H1 (cell line): Measurements from ENCODE around the gene DNAJC16. TPM values are rescaled to one million over a fixed set of nuclear protein-coding genes. Genes with fewer than 3 reads are reported as not detected.
A peak's percentile ranks its signal among the peaks of the same experiment; 100 is the strongest.

Experiments
- BACH1 ChIP-seq: IDR thresholded peaks from 2 replicates; pipeline ENCODE4 v1.6.1; 2012; ENCODE audit warnings: low read length, improper control_type of control experiment
- BCL11A ChIP-seq, 2 experiments: IDR thresholded peaks; one replicate each; pipeline ENCODE4 v1.6.1; 2011; ENCODE audit warnings: low read depth in 2 of 2, low read length in 2 of 2, mild to moderate bottlenecking in 2 of 2
- CHD1 ChIP-seq: IDR thresholded peaks from 2 replicates; pipeline ENCODE4 v1.6.1; 2012; ENCODE audit warnings: low read depth, low read length, improper control_type of control experiment
- CREB1 ChIP-seq: IDR thresholded peaks from 2 replicates; pipeline ENCODE4 v1.6.1; 2012; ENCODE audit warnings: inconsistent platforms
- CTBP2 ChIP-seq: IDR thresholded peaks from 2 replicates; pipeline ENCODE4 v1.7.0; 2011; ENCODE audit warnings: borderline replicate concordance, mild to moderate bottlenecking, moderate library complexity, mixed read lengths, low read length; ENCODE audit not compliant: insufficient read depth, insufficient read length
- POU5F1 ChIP-seq: IDR thresholded peaks from 2 replicates; pipeline ENCODE4 v1.6.1; 2011; ENCODE audit warnings: low read depth, mild to moderate bottlenecking, low read length, moderate library complexity
- SIN3A ChIP-seq, 2 experiments: IDR thresholded peaks in 1 of 2; conservative IDR thresholded peaks in 1 of 2; 2 replicates each; pipeline ENCODE4 v1.6.1; 2011 to 2012; ENCODE audit warnings: low read length in 2 of 2, improper control_type of control experiment in 1 of 2, low read depth in 1 of 2, mild to moderate bottlenecking in 1 of 2
- SIX5 ChIP-seq: IDR thresholded peaks from 2 replicates; pipeline ENCODE4 v1.6.1; 2011; ENCODE audit warnings: mild to moderate bottlenecking, low read depth, low read length
- SP1 ChIP-seq: IDR thresholded peaks from 2 replicates; pipeline ENCODE4 v1.6.1; 2011; ENCODE audit warnings: low read depth, low read length
- SUZ12 ChIP-seq: fragments of 200-600 bp; sonication (generic); IDR thresholded peaks from 2 replicates; pipeline ENCODE4 v1.6.1; 2012; ENCODE audit warnings: mild to moderate bottlenecking, inconsistent platforms, low read length, moderate library complexity, mixed read lengths
- TBP ChIP-seq: IDR thresholded peaks from 2 replicates; pipeline ENCODE4 v1.6.1; 2011; ENCODE audit warnings: low read depth, low read length, improper control_type of control experiment
- TCF12 ChIP-seq: IDR thresholded peaks from 2 replicates; pipeline ENCODE4 v1.6.1; 2011; ENCODE audit warnings: low read depth, mild to moderate bottlenecking, low read length
- USF2 ChIP-seq: IDR thresholded peaks from 2 replicates; pipeline ENCODE4 v1.6.1; 2011; ENCODE audit warnings: low read length, improper control_type of control experiment
- YY1 ChIP-seq: IDR thresholded peaks from 2 replicates; pipeline ENCODE4 v1.6.1; 2011; ENCODE audit warnings: low read depth, mild to moderate bottlenecking, low read length
- polyA plus RNA-seq, 7 experiments: library from polyadenylated mRNA; depleted of rRNA in 3 of 7; stranded (reverse) in 5 of 7; unstranded in 2 of 7; fragments of >200 nt in 5 of 7; fragments of 200-250 nt in 2 of 7; gene quantifications; 1 replicate in 5 of 7; 2 replicates in 1 of 7; 4 replicates in 1 of 7; pipeline versions ENCODE4 v1.2.1 to v1.2.3, GENCODE V29; 2011 to 2013; ENCODE audit warnings: missing spikeins in 2 of 7, mixed read lengths in 2 of 7
- total RNA-seq: library from RNA; stranded (reverse); fragmentation: NEBNext Ultra II Directional; extraction: Animal tissue kit (Norgen Biotek cat#: 25700); gene quantifications from 2 replicates; pipeline ENCODE4 v1.2.1, GENCODE V29; 2021
- TF ChIP-seq, protein P1 (sequence below): IDR thresholded peaks from 2 replicates; pipeline ENCODE4 v1.6.1; 2012; ENCODE audit warnings: inconsistent platforms

Gene DNAJC16
- total and polyA plus RNA-seq, 2 of the 8 experiments (the other 6 are each of a cell fraction or from before 2014, with no cell fraction given), result 7.9 to 23.3 TPM

GRCh38 chr1:15603050-15603965 is 76.7 kb downstream of the DNAJC16 start (continued):
- TF ChIP-seq SIX5 (no peak), CTBP2 (no peak), TBP (no peak; the same call in 1 of the 2 replicates), YY1 (no peak), SP1 (peak; percentile 79), USF2 (peak; percentile 100), BACH1 (no peak), SIN3A (conservative IDR thresholded peaks at IDR 0.05 in 1 of 2, IDR thresholded peaks at IDR 0.05 in 1 of 2; ENCODE audit: low read depth in 1 of 2, low read length in 2 of 2) (peak in 1 of 2 experiments; percentile 71; a peak in 2 of 4 replicates), TCF12 (0 out of 2 replicates have a peak, but pooled peaks have one; percentile 24), POU5F1 (no peak), CHD1 (no peak), SUZ12 (no peak), BCL11A (IDR thresholded peaks at IDR 0.05; ENCODE audit: low read depth in 2 of 2, low read length in 2 of 2) (no peak), CREB1 (peak; percentile 60)
- TF ChIP-seq, protein P1, sequence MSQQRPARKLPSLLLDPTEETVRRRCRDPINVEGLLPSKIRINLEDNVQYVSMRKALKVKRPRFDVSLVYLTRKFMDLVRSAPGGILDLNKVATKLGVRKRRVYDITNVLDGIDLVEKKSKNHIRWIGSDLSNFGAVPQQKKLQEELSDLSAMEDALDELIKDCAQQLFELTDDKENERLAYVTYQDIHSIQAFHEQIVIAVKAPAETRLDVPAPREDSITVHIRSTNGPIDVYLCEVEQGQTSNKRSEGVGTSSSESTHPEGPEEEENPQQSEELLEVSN, result peak; percentile 100
